Kidney tubule cell (primary cell): Measurements from ENCODE around the gene SPPL2A.

Experiments used
- DNase-seq: peaks from one replicate; pipeline ENCODE4 v3.0.0-alpha.2; 2018; ENCODE audit warnings: low spot score

The SPPL2A gene

DNA sequence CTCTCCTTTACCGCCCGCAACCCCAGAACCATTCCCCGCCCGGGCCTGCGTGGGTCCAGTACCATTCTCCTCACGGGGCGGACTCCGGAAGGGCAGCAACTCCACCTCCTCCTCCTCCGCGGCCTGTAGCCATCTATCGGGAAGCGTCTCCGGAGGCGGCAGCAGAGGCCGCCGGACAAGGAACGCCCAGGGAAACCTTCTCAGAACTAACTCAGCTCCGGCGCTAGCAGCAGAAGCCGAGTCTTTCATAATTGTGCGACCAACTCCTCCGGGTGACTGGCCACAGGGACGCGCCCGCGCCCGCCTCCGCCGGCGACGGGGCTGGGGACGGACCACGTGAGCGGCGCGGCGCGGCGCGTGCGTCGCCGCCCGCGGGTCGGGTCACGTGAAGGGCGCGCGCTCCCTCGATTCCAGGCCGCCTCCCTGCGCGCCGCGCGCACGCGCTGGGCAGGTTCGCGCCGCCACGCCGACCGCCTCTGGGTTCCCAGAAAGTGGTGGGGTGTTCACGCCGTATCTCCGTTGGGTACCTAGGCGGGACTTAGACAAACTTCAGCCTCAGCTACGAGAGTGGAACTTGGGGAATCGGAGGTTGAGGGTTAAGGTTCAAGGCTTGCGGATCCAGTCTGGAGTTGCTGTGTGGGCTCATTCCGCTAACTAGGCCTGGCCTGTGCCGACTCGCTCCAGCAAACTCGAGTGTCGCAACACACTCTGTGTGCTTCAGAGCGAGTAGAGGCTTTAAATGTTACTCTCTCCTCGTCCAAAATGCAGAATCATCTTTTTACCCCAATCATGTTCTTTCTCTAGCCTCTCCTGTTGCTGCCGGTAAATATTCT is 78.8 kb downstream of the SPPL2A start, which contains the start of gene TRPM7:
Gene TRPM7 (minus strand): TSS at position 329 of the 833 bp plus-strand sequence. CDS start 264 bp downstream, at position 65.
- DNase-seq: peak; percentile 90

DNA sequence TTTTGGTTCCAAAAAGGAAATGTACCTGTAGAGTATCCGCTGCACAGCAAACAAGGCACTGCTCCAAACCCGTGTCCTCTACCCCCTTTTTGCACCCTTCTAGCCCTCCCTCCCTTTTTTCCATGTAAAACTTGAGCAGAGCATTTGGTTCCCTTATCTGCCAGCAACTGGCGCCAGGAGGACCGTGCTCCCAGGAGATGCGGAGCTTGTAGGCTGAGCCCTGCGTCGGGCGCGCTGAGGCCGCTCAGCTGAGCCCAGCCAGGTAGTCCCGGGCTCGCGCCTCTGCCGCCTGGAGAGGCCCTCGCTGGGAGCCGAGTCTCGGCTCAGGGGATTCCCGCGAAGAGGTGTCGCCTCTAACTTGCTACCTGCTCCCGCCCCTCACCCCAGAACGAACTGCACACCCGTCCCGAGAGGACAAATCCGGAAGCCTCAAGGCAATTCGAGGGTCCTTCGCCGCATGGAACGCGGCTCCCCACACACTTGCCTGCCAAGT is 79.5 kb downstream of the SPPL2A start:
- DNase-seq: peak; percentile 74

DNA sequence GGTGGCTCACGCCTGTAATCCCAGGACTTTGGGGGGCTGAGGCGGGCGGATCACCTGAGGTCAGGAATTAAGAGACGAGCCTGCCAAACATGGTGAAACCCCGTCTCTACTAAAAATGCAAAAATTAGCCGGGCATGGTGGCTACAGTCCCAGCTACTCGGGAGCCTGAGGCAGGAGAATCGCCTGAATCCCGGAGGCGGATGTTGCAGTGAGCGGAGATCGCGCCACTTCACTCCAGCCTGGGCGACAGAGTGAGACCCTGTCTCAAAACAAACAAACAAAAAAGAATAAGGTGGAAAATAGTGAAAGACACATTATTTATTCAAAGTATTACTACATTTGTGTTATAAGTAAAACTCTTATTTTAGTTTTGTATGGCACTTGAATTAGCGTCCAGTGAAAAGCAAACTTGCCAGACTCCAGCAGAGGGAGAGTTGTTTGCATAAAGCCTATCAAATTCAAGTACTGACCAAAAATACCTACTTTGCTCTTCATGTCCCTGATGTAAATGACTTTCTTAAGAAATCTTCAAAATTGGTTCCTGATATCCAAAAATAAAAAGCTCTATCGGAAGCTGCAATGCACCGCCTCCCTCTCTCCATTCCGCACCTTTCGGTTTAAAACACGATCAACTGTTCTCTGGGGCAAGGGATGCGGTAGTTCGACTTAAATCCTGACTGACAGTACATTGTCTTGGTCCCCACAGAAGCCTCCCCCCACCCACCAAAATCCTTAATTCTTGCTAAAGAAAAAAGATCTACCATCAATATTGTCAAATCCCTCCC is 80.1 kb downstream of the SPPL2A start:
- peak; percentile 17 for DNase-seq

DNA sequence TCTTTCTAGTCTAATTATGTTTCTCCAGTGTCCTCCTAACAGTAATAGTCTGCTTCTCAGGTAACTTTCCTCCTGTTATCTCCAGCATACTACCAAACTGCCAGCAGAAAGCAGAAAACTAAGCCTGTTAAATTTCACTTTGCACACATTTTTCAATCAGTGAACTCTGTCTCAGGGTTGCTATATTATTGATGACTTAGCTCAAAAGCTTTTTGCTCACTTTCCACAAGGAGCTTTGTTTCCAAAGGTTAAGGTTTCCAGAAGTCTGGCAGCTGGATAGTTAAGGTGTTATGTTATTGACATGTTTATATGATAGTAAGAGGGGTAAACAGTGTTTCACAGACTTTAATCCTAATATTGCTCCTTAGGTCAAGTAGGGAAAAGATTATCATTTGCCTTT is 84.0 kb downstream of the SPPL2A start:
- DNase-seq: no peak

DNA sequence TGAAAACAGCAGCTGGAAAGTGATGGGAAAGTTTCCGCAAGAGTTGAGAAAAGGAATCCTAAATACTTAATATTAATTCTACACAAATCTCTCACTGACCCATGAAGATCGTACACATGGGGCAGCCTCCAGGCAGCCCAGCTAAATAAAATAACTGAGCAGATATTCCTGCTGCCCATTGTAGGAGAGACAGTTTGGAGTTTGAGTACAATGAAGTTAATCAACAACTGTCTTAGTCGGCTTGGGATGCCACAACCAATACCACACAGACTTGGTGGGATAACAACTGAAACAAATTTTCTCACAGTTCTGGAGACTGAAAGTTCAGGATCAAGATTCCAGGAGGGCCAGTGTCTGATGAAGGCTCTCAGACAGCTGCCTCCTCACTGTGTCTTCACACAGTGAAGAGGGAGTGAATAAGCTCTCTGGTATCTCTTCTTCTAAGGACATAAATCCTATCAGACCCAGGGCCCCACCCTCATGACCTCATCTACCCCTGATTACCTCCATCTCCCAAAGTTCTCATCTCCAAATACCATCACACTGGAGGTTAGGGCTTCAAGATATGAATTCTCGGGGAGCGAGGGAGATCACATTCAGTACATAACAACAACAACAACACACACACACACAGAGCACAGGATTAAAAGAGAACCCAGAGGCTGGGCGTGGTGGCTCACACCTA is 88.6 kb downstream of the SPPL2A start:
- DNase-seq: peak; percentile 87

DNA sequence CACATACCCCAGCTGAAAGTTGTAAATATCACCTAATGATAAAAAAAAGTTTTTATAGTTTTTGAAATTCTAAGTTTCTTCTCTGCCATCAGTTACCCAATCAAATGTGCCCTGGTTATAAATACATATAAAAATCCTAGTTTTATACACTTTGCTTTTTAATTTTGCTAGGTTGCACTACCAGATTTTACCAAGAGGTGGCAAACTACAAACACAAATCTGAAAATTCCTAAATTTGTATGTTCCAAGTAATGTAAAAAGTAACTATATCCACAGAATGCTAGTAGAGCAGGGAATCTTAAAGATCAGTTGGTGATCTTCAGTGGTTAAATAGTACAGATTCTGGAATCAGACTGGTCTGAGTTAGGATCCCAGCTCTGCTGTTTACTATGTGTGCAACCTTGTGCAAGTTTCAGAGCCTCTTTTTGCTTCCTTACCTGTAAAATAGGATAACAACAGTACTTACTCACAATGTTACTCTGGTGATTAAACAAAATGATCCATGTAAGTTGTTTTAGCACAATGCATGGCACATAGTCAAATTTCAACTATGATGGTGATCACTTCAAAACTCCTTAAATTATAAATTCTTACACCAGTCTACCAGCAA is 89.9 kb downstream of the SPPL2A start:
- peak; percentile 36 for DNase-seq

DNA sequence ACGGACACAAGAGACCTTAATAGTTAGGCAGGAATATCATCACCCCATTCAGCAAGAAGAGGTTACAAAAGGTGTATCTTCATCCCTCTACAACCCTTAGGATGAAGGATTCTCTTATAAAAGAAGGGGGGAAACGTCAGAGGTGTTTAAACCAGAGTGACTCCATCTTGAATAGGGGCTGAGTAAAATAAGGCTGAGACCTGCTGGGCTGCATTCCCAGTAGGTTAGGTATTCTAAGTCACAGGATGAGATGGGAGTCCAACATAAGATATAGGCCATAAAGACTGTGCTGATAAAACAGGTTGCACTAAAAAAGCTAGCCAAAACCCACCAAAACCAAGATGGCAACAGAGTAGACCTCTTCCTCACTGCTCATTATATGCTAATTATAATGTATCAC is 95.4 kb downstream of the SPPL2A start:
- no peak for DNase-seq

DNA sequence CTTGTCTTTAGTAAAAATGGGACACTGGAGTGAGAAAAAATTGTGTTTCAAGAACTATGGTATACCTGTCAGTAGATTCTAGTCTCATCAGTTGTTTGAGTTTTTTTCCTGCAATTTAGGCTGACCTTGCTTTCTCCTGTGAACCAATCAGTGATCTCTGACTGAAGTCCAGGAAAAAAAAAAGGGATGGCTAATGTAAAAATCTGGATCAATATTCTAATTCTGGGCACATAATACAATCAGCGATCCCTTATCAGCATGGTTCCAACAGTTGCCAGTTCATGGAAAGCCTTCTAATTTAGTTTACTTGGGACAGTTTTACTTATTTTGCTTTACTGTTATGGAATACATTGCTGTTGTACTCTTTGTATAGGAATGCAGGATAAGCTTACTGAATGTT is 95.9 kb downstream of the SPPL2A start:
- DNase-seq: no peak

DNA sequence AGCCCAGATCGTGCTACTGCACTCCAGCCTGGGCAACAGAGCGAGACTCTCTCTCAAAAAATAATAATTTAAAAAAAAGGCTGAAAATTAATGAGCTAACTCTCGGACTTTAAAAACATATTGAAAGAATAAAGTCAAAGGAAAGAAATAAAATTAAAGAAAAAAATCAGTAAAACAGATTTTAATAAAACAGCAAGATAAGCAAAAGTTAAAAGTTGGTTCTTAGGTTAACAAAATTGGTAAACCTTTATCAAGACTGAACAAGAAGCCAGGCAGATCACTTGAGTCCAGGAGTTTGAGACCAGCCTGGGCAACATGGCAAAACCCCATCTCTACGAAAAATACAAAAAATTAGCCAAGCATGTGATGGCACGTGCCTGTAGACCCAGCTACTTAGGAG is 99.6 kb downstream of the SPPL2A start:
- DNase-seq: no peak

DNA sequence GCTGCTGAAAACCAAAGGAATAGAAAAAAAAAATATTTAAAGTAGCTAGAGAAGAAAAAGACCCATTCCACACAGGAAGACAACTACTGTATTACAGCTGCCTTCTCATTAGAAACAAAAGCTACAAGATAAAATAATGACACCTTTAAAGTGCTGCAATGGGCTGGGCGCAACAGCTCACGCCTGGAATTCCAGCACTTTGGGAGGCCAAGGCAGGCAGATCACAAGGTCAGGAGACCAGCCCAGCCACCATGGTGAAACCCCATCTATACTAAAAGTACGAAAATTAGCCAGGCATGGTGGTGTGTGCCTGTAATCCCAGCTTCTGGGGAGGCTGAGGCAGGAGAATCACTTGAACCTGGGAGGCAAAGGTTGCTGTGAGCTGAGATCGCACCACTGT is 110.0 kb downstream of the SPPL2A start:
- no peak for DNase-seq

DNA sequence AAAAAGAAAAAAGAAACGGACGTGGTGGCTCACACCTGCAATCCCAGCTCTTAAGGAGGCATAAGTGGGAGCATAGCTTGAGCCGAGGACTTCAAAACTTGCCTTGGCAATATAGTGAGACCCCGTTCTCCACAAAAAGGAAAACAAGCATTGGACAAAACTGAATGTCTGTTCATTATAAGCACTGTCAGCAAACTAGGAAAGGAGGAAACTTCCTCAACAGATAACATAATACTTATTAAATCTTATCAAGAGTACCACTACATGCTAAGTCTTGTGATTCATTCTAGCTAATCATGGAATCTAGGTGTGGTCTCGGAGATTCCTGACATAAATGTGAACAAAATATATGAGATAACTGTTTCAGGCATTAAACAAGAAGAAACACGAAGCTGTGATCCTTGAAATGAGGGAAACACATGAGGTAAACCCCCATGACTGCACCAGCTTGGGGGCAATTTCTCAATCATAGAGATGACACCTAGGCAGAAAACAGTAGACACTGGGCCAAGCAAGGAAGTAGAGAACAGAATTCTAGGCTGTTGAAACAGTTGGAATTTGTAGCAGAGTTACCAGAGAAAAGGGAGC is 112.3 kb downstream of the SPPL2A start:
- no peak for DNase-seq

DNA sequence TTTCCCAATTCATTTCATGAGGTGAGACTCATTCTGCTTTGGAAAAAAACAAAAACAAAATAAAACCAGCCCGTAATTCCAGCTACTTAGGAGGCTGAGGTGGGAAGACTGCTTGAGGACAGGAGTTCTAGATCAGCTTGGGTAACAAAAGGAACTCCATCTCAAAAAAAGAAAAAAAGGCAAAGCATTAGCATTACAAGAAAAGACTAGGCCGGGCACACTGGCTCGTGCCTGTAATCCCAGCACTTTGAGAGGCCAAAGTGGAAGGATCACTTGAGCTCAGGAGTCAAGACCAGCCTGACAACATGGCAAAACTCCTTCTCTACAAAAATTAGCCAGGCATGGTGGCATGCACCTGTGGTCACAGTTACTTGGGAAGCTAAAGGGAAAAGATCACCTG is 112.8 kb downstream of the SPPL2A start:
- DNase-seq: no peak
